Neural progenitor cell (in vitro differentiated cells): ENCODE measurements around the gene GPD1L. TPM values are rescaled to one million over a fixed set of nuclear protein-coding genes. Genes with fewer than 3 reads are reported as not detected.

ENCODE experiments used
- DNase-seq: peaks from one replicate; pipeline ENCODE4 v3.0.0-alpha.2; 2016; ENCODE audit warnings: low spot score
- H2AFZ ChIP-seq: fragments of 200-600 bp; sonication (generic); replicated peaks from 2 replicates; pipeline ENCODE4 v1.6.1; 2016; ENCODE audit warnings: antibody characterized with exemption
- H3F3A ChIP-seq: fragments of 200-600 bp; sonication (generic); 2 replicates; pipeline ENCODE4 v1.6.1; 2016; ENCODE audit warnings: antibody characterized with exemption, low read depth
- H3K27ac ChIP-seq: fragments of 200-600 bp; sonication (generic); 2 replicates; pipeline ENCODE4 v1.5.1; 2016; ENCODE audit warnings: mild to moderate bottlenecking
- H3K27me3 ChIP-seq: fragments of 200-600 bp; sonication (generic); 2 replicates; pipeline ENCODE4 v1.6.1; 2016; ENCODE audit warnings: mild to moderate bottlenecking, moderate library complexity
- H3K36me3 ChIP-seq: fragments of 200-600 bp; sonication (generic); 2 replicates; pipeline ENCODE4 v1.5.1; 2016
- H3K4me1 ChIP-seq: fragments of 200-600 bp; sonication (generic); 2 replicates; pipeline ENCODE4 v1.6.1; 2016; ENCODE audit warnings: mixed run types
- H3K4me2 ChIP-seq: fragments of 200-600 bp; sonication (generic); 2 replicates; pipeline ENCODE4 v1.6.1; 2016
- H3K4me3 ChIP-seq: fragments of 200-600 bp; sonication (generic); 2 replicates; pipeline ENCODE4 v1.5.1; 2016
- H3K79me2 ChIP-seq: fragments of 200-600 bp; sonication (generic); 2 replicates; pipeline ENCODE4 v1.6.1; 2016; ENCODE audit warnings: low read depth
- H3K9ac ChIP-seq: fragments of 200-600 bp; sonication (generic); 2 replicates; pipeline ENCODE4 v1.6.1; 2016
- H3K9me3 ChIP-seq: fragments of 200-600 bp; sonication (generic); 2 replicates; pipeline ENCODE4 v1.5.1; 2016; ENCODE audit warnings: low read depth
- H4K20me1 ChIP-seq: fragments of 200-600 bp; sonication (generic); 2 replicates; pipeline ENCODE4 v1.6.1; 2016; ENCODE audit warnings: low read depth
- H3K27ac Mint-ChIP-seq: 3 replicates; pipeline ENCODE4 v1.8.0; 2021; ENCODE audit warnings: mixed read lengths
- H3K27me3 Mint-ChIP-seq: 2 replicates; pipeline ENCODE4 v1.8.0; 2022; ENCODE audit warnings: low read depth, mild to moderate bottlenecking, inconsistent platforms, moderate library complexity, mixed read lengths; ENCODE audit not compliant: insufficient read depth
- H3K36me3 Mint-ChIP-seq: 3 replicates; pipeline ENCODE4 v1.8.0; 2021; ENCODE audit warnings: mixed read lengths
- H3K4me1 Mint-ChIP-seq: 3 replicates; pipeline ENCODE4 v1.8.0; 2021; ENCODE audit warnings: mixed read lengths
- H3K4me3 Mint-ChIP-seq: 3 replicates; pipeline ENCODE4 v1.8.0; 2021; ENCODE audit warnings: mild to moderate bottlenecking, moderate library complexity, mixed read lengths
- H3K9me3 Mint-ChIP-seq: 3 replicates; pipeline ENCODE4 v1.8.0; 2020; ENCODE audit warnings: mixed read lengths
- EZH2 ChIP-seq: fragments of 200-600 bp; sonication (generic); IDR thresholded peaks from 2 replicates; pipeline ENCODE4 v1.6.1; 2017; ENCODE audit warnings: antibody characterized with exemption, mild to moderate bottlenecking, moderate library complexity
- EZH2phosphoT487 ChIP-seq: fragments of 200-600 bp; sonication (generic); IDR thresholded peaks from 2 replicates; pipeline ENCODE4 v1.6.1; 2017; ENCODE audit warnings: antibody characterized with exemption
- total RNA-seq: library from RNA; depleted of rRNA; stranded (reverse); fragments of >200 nt; gene quantifications from 2 replicates; pipeline ENCODE4 v1.2.3, GENCODE V29; 2015; ENCODE audit warnings: low replicate concordance
- TF ChIP-seq, protein P1 (sequence below): fragments of 200-600 bp; sonication (generic); IDR thresholded peaks from 2 replicates; pipeline ENCODE4 v1.5.1; 2017; ENCODE audit warnings: antibody characterized with exemption, mild to moderate bottlenecking

The GPD1L gene
- total RNA-seq, 1 donor from 2014 or later = 5.6 TPM

DNA sequence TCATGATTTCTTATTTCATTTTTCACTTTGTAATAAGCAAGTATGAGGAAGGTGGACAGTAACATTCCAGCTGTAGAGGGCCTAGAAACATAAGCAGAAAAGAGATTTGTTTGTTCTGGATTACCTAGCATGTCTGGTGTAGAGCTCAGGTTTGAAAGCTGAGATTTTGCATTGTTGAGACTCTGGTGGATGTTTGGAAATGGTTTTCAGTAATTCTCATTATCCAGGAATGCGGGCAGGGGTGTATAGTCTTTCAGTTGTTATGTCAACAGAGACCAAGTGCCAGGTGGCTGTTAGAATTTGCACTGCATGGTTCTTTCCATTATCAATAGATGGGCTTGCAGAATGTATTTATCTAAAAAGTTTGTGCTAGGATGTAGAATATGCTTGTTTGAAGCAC lies 10.9 kb downstream of the GPD1L start:
- no peaks in the 10 kb centered on the region for H4K20me1 ChIP-seq
- H3K79me2 ChIP-seq = no peaks in the 10 kb centered on the region
- no peaks in the 10 kb centered on the region for H3F3A ChIP-seq
- Mint-ChIP-seq H3K9me3 (peaks cover 6% of the 10 kb centered on the region), H3K4me1 (peaks cover 3% of the 10 kb centered on the region), H3K27ac (no peak overlapping the region), H3K27me3 (peaks cover 3% of the 10 kb centered on the region), H3K4me3 (no peak overlapping the region), H3K36me3 (no peaks in the 10 kb centered on the region)
- H3K4me3 ChIP-seq = no peak overlapping the region
- no peak overlapping the region for H3K4me2 ChIP-seq
- no peak overlapping the region for H3K27ac ChIP-seq
- H3K36me3 ChIP-seq = no peaks in the 10 kb centered on the region
- DNase-seq = no peak
- H3K4me1 ChIP-seq = no peaks in the 10 kb centered on the region
- no peaks in the 10 kb centered on the region for H3K9me3 ChIP-seq
- H3K27me3 ChIP-seq = no peaks in the 10 kb centered on the region
- no peak overlapping the region for H3K9ac ChIP-seq
- TF ChIP-seq, protein P1, sequence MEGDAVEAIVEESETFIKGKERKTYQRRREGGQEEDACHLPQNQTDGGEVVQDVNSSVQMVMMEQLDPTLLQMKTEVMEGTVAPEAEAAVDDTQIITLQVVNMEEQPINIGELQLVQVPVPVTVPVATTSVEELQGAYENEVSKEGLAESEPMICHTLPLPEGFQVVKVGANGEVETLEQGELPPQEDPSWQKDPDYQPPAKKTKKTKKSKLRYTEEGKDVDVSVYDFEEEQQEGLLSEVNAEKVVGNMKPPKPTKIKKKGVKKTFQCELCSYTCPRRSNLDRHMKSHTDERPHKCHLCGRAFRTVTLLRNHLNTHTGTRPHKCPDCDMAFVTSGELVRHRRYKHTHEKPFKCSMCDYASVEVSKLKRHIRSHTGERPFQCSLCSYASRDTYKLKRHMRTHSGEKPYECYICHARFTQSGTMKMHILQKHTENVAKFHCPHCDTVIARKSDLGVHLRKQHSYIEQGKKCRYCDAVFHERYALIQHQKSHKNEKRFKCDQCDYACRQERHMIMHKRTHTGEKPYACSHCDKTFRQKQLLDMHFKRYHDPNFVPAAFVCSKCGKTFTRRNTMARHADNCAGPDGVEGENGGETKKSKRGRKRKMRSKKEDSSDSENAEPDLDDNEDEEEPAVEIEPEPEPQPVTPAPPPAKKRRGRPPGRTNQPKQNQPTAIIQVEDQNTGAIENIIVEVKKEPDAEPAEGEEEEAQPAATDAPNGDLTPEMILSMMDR = no peak
- TF ChIP-seq EZH2 = no peak
- no peak for TF ChIP-seq EZH2phosphoT487
- no peak overlapping the region for H2AFZ ChIP-seq

DNA sequence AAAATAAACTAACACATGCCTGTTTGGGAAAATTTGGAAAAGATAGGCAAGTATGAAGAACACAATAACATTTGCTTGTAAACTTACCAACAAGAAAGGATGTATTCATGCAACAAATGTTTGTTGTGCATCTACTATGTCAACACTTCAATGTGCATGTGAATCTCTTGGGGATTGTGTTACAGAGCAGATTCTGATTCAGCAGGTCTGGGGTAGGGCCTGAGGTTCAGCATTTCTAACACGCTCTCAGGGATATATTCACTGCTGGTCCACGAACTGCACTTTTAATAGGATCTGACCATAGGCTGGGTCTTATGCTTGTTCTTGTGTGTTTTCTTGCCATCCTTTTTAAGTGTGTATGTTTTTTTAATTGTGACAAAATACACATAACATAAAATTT lies 11.8 kb downstream of the GPD1L start:
- no peaks in the 10 kb centered on the region for H4K20me1 ChIP-seq
- H3K27ac ChIP-seq = no peak overlapping the region
- no peak overlapping the region for H3K4me3 Mint-ChIP-seq
- no peaks in the 10 kb centered on the region for H3K4me1 ChIP-seq
- no peaks in the 10 kb centered on the region for H3K36me3 Mint-ChIP-seq
- peaks cover 3% of the 10 kb centered on the region for H3K27me3 Mint-ChIP-seq
- no peak overlapping the region for H3K27ac Mint-ChIP-seq
- H2AFZ ChIP-seq = no peak overlapping the region
- no peak overlapping the region for H3K4me3 ChIP-seq
- H3K9ac ChIP-seq = no peak overlapping the region
- H3K4me2 ChIP-seq = no peak overlapping the region
- H3K36me3 ChIP-seq = no peaks in the 10 kb centered on the region
- no peak for TF ChIP-seq EZH2phosphoT487
- TF ChIP-seq, protein P1 = no peak
- TF ChIP-seq EZH2 = no peak
- H3K4me1 Mint-ChIP-seq = peaks cover 3% of the 10 kb centered on the region
- DNase-seq = no peak
- H3K9me3 ChIP-seq = no peaks in the 10 kb centered on the region
- peaks cover 6% of the 10 kb centered on the region for H3K9me3 Mint-ChIP-seq
- no peaks in the 10 kb centered on the region for H3K27me3 ChIP-seq
- H3F3A ChIP-seq = no peaks in the 10 kb centered on the region
- no peaks in the 10 kb centered on the region for H3K79me2 ChIP-seq

- H3K4me1 ChIP-seq = no peaks in the 10 kb centered on the region
- H3K36me3 ChIP-seq = no peaks in the 10 kb centered on the region
- no peaks in the 10 kb centered on the region for H3K27me3 ChIP-seq
- H3F3A ChIP-seq = no peaks in the 10 kb centered on the region
- no peak overlapping the region for H2AFZ ChIP-seq
- no peaks in the 10 kb centered on the region for H3K9me3 ChIP-seq
- H3K27me3 Mint-ChIP-seq = peaks cover 3% of the 10 kb centered on the region
- H3K9ac ChIP-seq = no peak overlapping the region
- no peak overlapping the region for H3K27ac Mint-ChIP-seq
- no peaks in the 10 kb centered on the region for H3K79me2 ChIP-seq
- H3K36me3 Mint-ChIP-seq = no peaks in the 10 kb centered on the region
- H3K27ac ChIP-seq = no peak overlapping the region
- TF ChIP-seq EZH2 (no peak), EZH2phosphoT487 (no peak)
- TF ChIP-seq, protein P1 = no peak
- H3K4me1 Mint-ChIP-seq = peaks cover 3% of the 10 kb centered on the region
- no peaks in the 10 kb centered on the region for H4K20me1 ChIP-seq
- no peak for DNase-seq
- no peak overlapping the region for H3K4me3 Mint-ChIP-seq
- H3K9me3 Mint-ChIP-seq = no peaks in the 10 kb centered on the region
- H3K4me2 ChIP-seq = no peak overlapping the region
- H3K4me3 ChIP-seq = no peak overlapping the region
Observed at GRCh38 chr3:32120471-32120870, 14.1 kb downstream of the GPD1L start.

DNA sequence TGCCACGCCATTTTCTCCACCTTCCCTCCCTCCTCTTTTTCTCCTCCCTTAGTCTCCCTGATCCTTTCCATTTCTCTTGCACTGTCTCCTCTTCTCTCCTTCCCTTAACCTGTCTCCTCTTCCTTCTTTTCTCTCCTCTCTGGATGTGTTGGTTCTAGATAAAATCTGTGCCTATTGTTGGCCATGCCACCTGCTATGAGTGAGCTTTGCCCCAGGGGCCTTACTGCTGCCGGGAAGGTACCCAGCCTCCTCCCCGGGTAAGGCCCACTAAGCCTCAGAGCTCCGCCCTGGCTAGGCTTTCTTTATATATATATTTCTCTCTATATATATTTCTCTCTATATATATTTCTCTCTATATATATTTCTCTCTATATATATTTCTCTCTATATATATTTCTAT lies 14.7 kb downstream of the GPD1L start:
- peaks cover 3% of the 10 kb centered on the region for H3K4me1 Mint-ChIP-seq
- H3K9me3 ChIP-seq = no peaks in the 10 kb centered on the region
- DNase-seq = no peak
- H3K79me2 ChIP-seq = no peaks in the 10 kb centered on the region
- H4K20me1 ChIP-seq = no peaks in the 10 kb centered on the region
- no peak overlapping the region for H2AFZ ChIP-seq
- no peaks in the 10 kb centered on the region for H3K4me1 ChIP-seq
- H3K9ac ChIP-seq = no peak overlapping the region
- no peak overlapping the region for H3K4me3 ChIP-seq
- no peak overlapping the region for H3K4me3 Mint-ChIP-seq
- no peak for TF ChIP-seq EZH2
- TF ChIP-seq EZH2phosphoT487 = no peak
- TF ChIP-seq, protein P1 = no peak
- no peaks in the 10 kb centered on the region for H3K36me3 Mint-ChIP-seq
- no peak overlapping the region for H3K27ac Mint-ChIP-seq
- H3K27me3 ChIP-seq = no peaks in the 10 kb centered on the region
- no peak overlapping the region for H3K4me2 ChIP-seq
- no peaks in the 10 kb centered on the region for H3F3A ChIP-seq
- H3K36me3 ChIP-seq = no peaks in the 10 kb centered on the region
- no peaks in the 10 kb centered on the region for H3K9me3 Mint-ChIP-seq
- peaks cover 3% of the 10 kb centered on the region for H3K27me3 Mint-ChIP-seq
- H3K27ac ChIP-seq = no peak overlapping the region
